Kidney (tissue), 14 donors: ENCODE measurements around the gene RBBP8NL. TPM values are rescaled to one million over a fixed set of nuclear protein-coding genes. Genes with fewer than 3 reads are reported as not detected.
A peak's percentile ranks its signal among the peaks of the same experiment; 100 is the strongest.

ENCODE experiments used
- DNase-seq, 5 donors: peaks; one replicate each; pipeline ENCODE4 v3.0.0-alpha.2; 2013 to 2020
- FAIRE-seq: peaks from 2 replicates; lab custom pipeline; 2012; peaks lifted over from hg19 to GRCh38; lab: Jason Lieb, UNC
- H3K27ac ChIP-seq, 2 donors: one replicate each; pipeline ENCODE4 v1.7.0; 2013; ENCODE audit warnings: low read depth in 2 of 2, low read length in 2 of 2, inconsistent platforms in 1 of 2
- H3K27me3 ChIP-seq: one replicate; pipeline ENCODE4 v1.7.1; 2013; ENCODE audit warnings: low read length, inconsistent platforms; ENCODE audit not compliant: control insufficient read depth, insufficient read depth
- H3K36me3 ChIP-seq, 3 donors: one replicate each; pipeline versions ENCODE4 v1.7.0 to v1.7.1; 2013; ENCODE audit warnings: low read length in 3 of 3, control low read depth in 1 of 3, inconsistent platforms in 1 of 3; ENCODE audit not compliant: insufficient read depth in 3 of 3, control insufficient read depth in 2 of 3
- H3K4me1 ChIP-seq, 3 donors: one replicate each; pipeline versions ENCODE4 v1.7.0 to v1.7.1; 2013; ENCODE audit warnings: low read length in 3 of 3, inconsistent platforms in 1 of 3, low read depth in 1 of 3; ENCODE audit not compliant: control insufficient read depth in 2 of 3, insufficient read depth in 2 of 3
- H3K4me3 ChIP-seq, 3 donors: one replicate each; pipeline versions ENCODE4 v1.7.0 to v1.8.1; 2013; ENCODE audit warnings: low read length in 3 of 3, control low read depth in 1 of 3, inconsistent platforms in 1 of 3
- H3K9ac ChIP-seq, 3 donors: one replicate each; pipeline versions ENCODE4 v1.7.0 to v1.7.1; 2013; ENCODE audit warnings: low read length in 3 of 3, control low read depth in 1 of 3, inconsistent platforms in 1 of 3
- H3K9me3 ChIP-seq, 3 donors: one replicate each; pipeline versions ENCODE4 v1.7.0 to v1.7.1; 2013; ENCODE audit warnings: low read length in 3 of 3, control low read depth in 1 of 3, inconsistent platforms in 1 of 3; ENCODE audit not compliant: control insufficient read depth in 2 of 3, insufficient read depth in 1 of 3
- CTCF ChIP-seq: IDR thresholded peaks from 3 replicates; pipeline ENCODE4 v1.5.1; 2012; ENCODE audit warnings: mild to moderate bottlenecking, moderate library complexity, borderline replicate concordance; ENCODE audit not compliant: insufficient read depth; ENCODE audit errors: extremely low read depth
- intact Hi-C: fragments of 100-400 bp; cut with DNase I; formaldehyde crosslinking; loops from one replicate; pipeline ENCODE4 v1.11.1; 2022
- polyA plus RNA-seq: library from polyadenylated mRNA; stranded (reverse); fragments of 350-450 nt; fragmentation: Illumina TruSeq; extraction: RNeasy Lipid Tissue Mini Kit (QIAGEN cat#74804); gene quantifications from one replicate; pipeline ENCODE4 v1.2.3, GENCODE V29; 2014; ENCODE audit warnings: low read depth, low replicate concordance; ENCODE audit not compliant: insufficient read depth
- total RNA-seq: library from RNA; stranded (reverse); fragmentation: NEBNext Ultra II Directional; extraction: Animal tissue kit (Norgen Biotek cat#: 25700); gene quantifications from one replicate; pipeline ENCODE4 v1.2.1, GENCODE V29; 2021
- donor health status: control.
- donor health status: control.
- donor health status: control.
- donor health status: control.
- donor health status: control.
- donor health status: DM: yes; HTN: yes; CAD: no.
- donor health status: Normal renal cell carcinoma (clear cell type).

Gene RBBP8NL
- total and polyA plus RNA-seq, 2 donors from 2014 or later, result 0.13 to 1.5 TPM

DNA sequence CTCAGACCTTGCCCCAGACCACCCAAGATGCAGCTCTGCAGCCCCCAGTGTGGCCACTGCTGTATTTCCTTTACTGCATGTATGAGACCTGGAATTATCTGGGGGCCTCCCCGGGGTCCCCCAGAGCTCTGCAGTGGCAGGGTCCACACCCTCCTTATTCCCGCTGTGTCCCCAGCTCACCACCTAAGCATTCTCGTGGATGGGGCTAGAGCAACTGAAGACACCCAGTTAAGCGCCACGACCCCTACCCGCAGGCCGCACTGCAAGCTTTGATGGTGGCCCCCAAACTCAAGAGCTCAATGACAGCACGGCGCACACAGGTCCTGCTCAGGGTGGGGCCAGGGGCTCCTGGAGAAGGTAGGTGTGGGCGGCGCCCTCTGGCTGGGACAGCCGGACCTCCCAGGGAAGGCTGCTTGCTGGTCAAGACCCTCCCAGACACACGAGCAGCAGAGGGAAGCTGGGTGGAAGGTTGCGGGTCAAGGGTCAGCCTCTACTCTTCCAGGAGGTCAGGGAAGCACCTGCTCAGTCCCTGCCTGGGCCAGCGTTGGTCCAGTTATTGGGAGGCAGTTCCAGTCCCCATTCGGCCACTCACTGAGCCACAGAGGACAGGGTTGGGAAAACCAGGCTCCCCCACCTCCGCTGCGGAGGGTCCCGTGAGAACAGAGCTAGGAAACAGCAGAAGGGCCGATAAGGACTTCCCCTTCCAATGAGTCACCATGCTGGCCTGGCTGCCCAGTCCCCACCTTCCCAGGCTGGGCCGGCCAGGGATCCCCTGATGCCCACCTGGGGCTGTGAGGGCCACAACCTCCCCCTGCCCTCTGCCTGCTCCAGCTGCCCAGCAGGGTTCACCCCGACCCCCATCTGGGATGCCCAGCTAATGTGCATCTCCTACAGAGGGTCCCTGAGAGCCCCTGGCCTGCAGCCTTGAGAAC lies 63.2 kb downstream of the RBBP8NL start:
- FAIRE-seq (no peak), DNase-seq (peak in 3 of 5 donors; percentile 11 to 79 (median 68))
- Histone ChIP-seq H3K27me3 (no peaks in the 10 kb centered on the region), H3K27ac (peak overlapping the region; percentile 91 to 95), H3K36me3 (no peaks in the 10 kb centered on the region), H3K9ac (peak overlapping the region in 1 of 3 donors; percentile 89), H3K4me1 (peaks cover 0 to 64% (median 24%) of the 10 kb centered on the region in 3 donors), H3K9me3 (no peaks in the 10 kb centered on the region), H3K4me3 (peak overlapping the region in 2 of 3 donors; percentile 34 to 73)
- intact Hi-C loops, result no loop called here
- no peak for TF ChIP-seq CTCF

- H3K4me3 ChIP-seq, result no peak overlapping the region
- TF ChIP-seq CTCF, result no peak
- H3K9ac ChIP-seq, result peak overlapping the region in 1 of 3 donors; percentile 89
- H3K9me3 ChIP-seq, result no peaks in the 10 kb centered on the region
- H3K36me3 ChIP-seq, result no peaks in the 10 kb centered on the region
- FAIRE-seq, result no peak
- H3K27ac ChIP-seq, result peak overlapping the region; percentile 22 to 28
- peak; percentile 74 to 85 (median 82) for DNase-seq
- intact Hi-C loops, result no loop called here
- H3K4me1 ChIP-seq, result peaks cover 0 to 68% (median 25%) of the 10 kb centered on the region in 3 donors
- H3K27me3 ChIP-seq, result no peaks in the 10 kb centered on the region
Measured at GRCh38 chr20:62362991-62363919, 64.1 kb downstream of the RBBP8NL start.

- intact Hi-C loops, result no loop called here
- Histone ChIP-seq H3K27me3 (no peaks in the 10 kb centered on the region), H3K9ac (peak overlapping the region in 1 of 3 donors; percentile 51), H3K4me1 (peaks cover 0 to 68% (median 29%) of the 10 kb centered on the region in 3 donors), H3K27ac (peak overlapping the region; percentile 20 to 74), H3K36me3 (no peaks in the 10 kb centered on the region), H3K4me3 (no peak overlapping the region), H3K9me3 (no peaks in the 10 kb centered on the region)
- DNase-seq (peak in 1 of 5 donors; percentile 13), FAIRE-seq (no peak)
- TF ChIP-seq CTCF, result no peak
Measured at GRCh38 chr20:62362590-62362940, 64.8 kb downstream of the RBBP8NL start.
